ENCODE results near the gene OR2A25. TPM values are rescaled to one million over a fixed set of nuclear protein-coding genes. Genes with fewer than 3 reads are reported as not detected.

The OR2A25 gene
- total and polyA plus RNA-seq, 2 donors (not counting 1 experiment from before 2014, with no cell fraction given) = not detected

GRCh38 chr7:144057954-144058353 lies 11.7 kb upstream of the OR2A25 start:
- H3K4me1 ChIP-seq (ENCODE audit: control insufficient read depth, extremely low read depth, insufficient read depth, low read length) = no peaks in the 10 kb centered on the region
- H3K36me3 ChIP-seq (ENCODE audit: control insufficient read depth, insufficient read depth, low read length) = no peaks in the 10 kb centered on the region
- H3K27ac ChIP-seq (ENCODE audit: insufficient read depth, low read length) = no peak overlapping the region
- no peak for TF ChIP-seq CTCF (conservative IDR thresholded peaks at IDR 0.05 in 1 of 2, IDR thresholded peaks at IDR 0.05 in 1 of 2; ENCODE audit: low read depth in 1 of 2, low read length in 2 of 2)
- no peak for TF ChIP-seq EZH2 (IDR thresholded peaks at IDR 0.05; ENCODE audit: low read length, missing control alignments)
- no peaks in the 10 kb centered on the region for H3K9me3 ChIP-seq (ENCODE audit: control insufficient read depth, insufficient read depth, low read depth, low read length)
- H2AFZ ChIP-seq (ENCODE audit: low read length) = no peak overlapping the region
- no peaks in the 10 kb centered on the region for H3K79me2 ChIP-seq (ENCODE audit: control insufficient read depth, insufficient read depth, low read length)
- H4K20me1 ChIP-seq (ENCODE audit: control insufficient read depth, extremely low read depth, insufficient read depth, low read length) = no peaks in the 10 kb centered on the region
- H3K4me2 ChIP-seq (ENCODE audit: extremely low read depth, insufficient read depth, low read length) = no peak overlapping the region
- H3K4me3 ChIP-seq (replicated peaks in 1 of 4; ENCODE audit: control extremely low read depth in 1 of 4, insufficient read depth in 1 of 4, low read depth in 3 of 4, low read length in 4 of 4) = no peak overlapping the region
- peak; percentile 1 to 4 for DNase-seq (ENCODE audit: low read depth in 2 of 2)
- no peaks in the 10 kb centered on the region for H3K27me3 ChIP-seq (ENCODE audit: control insufficient read depth, insufficient read depth, low read length)
- H3K9ac ChIP-seq (ENCODE audit: insufficient read depth, low read length) = no peak overlapping the region

DNA sequence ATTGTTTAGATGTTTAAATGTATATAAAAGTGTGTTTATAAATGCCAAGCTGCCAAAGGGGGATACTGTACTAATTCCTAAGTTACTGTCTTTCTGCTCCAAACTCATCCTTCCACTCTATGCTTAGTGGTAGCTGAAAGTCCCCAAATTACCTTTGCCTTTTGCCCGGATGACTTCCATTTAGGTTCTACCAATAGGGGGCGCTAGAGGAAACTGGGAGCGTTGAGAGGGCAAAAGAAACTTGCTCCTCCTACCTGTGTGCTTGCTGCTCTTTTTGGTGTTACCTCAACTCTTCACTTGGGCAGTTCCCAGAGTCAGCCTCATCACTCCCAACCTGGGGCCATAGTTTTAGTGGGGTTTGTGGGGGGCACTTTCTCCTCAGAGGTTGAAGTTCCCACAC lies 5.9 kb upstream of the OR2A25 start:
- Histone ChIP-seq H3K4me2 (ENCODE audit: extremely low read depth, insufficient read depth, low read length) (no peak overlapping the region), H3K9ac (ENCODE audit: insufficient read depth, low read length) (no peak overlapping the region), H4K20me1 (ENCODE audit: control insufficient read depth, extremely low read depth, insufficient read depth, low read length) (no peaks in the 10 kb centered on the region), H3K79me2 (ENCODE audit: control insufficient read depth, insufficient read depth, low read length) (no peaks in the 10 kb centered on the region), H3K36me3 (ENCODE audit: control insufficient read depth, insufficient read depth, low read length) (no peaks in the 10 kb centered on the region), H3K27ac (ENCODE audit: insufficient read depth, low read length) (no peak overlapping the region), H2AFZ (ENCODE audit: low read length) (no peak overlapping the region), H3K4me3 (replicated peaks in 1 of 4; ENCODE audit: control extremely low read depth in 1 of 4, insufficient read depth in 1 of 4, low read depth in 3 of 4, low read length in 4 of 4) (no peak overlapping the region), H3K4me1 (ENCODE audit: control insufficient read depth, extremely low read depth, insufficient read depth, low read length) (no peaks in the 10 kb centered on the region), H3K27me3 (ENCODE audit: control insufficient read depth, insufficient read depth, low read length) (no peaks in the 10 kb centered on the region), H3K9me3 (ENCODE audit: control insufficient read depth, insufficient read depth, low read depth, low read length) (no peaks in the 10 kb centered on the region)
- TF ChIP-seq EZH2 (IDR thresholded peaks at IDR 0.05; ENCODE audit: low read length, missing control alignments) (no peak), CTCF (conservative IDR thresholded peaks at IDR 0.05 in 1 of 2, IDR thresholded peaks at IDR 0.05 in 1 of 2; ENCODE audit: low read depth in 1 of 2, low read length in 2 of 2) (peak in 1 of 2 donors; percentile 27)
- DNase-seq (ENCODE audit: low read depth in 2 of 2) = no peak

DNA sequence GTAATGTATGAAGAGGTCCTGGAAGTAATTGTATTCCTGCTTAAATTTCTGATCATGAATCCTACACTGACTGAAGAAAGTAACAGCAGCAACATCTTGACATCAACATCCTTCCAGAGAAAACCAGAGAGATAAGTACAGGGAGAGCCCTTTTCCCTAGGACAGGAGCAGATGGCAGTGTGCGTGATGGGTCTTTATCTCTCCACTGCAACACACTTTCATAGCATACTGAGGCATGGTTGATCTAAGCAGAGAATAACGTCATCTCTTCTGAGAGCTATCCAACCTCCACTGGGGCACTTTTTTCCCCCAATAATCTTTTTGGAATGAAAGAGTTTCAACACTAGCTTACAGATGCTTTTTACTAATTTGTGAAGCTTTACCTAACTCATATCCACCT lies 342 bp downstream of the OR2A25 start:
- H3K27me3 ChIP-seq (ENCODE audit: control insufficient read depth, insufficient read depth, low read length) = no peaks in the 10 kb centered on the region
- H3K79me2 ChIP-seq (ENCODE audit: control insufficient read depth, insufficient read depth, low read length) = no peaks in the 10 kb centered on the region
- no peak overlapping the region for H3K4me2 ChIP-seq (ENCODE audit: extremely low read depth, insufficient read depth, low read length)
- H3K36me3 ChIP-seq (ENCODE audit: control insufficient read depth, insufficient read depth, low read length) = no peaks in the 10 kb centered on the region
- no peak for TF ChIP-seq EZH2 (IDR thresholded peaks at IDR 0.05; ENCODE audit: low read length, missing control alignments)
- TF ChIP-seq CTCF (conservative IDR thresholded peaks at IDR 0.05 in 1 of 2, IDR thresholded peaks at IDR 0.05 in 1 of 2; ENCODE audit: low read depth in 1 of 2, low read length in 2 of 2) = no peak
- no peak overlapping the region for H3K9ac ChIP-seq (ENCODE audit: insufficient read depth, low read length)
- H2AFZ ChIP-seq (ENCODE audit: low read length) = no peak overlapping the region
- no peaks in the 10 kb centered on the region for H3K9me3 ChIP-seq (ENCODE audit: control insufficient read depth, insufficient read depth, low read depth, low read length)
- no peak overlapping the region for H3K27ac ChIP-seq (ENCODE audit: insufficient read depth, low read length)
- no peak overlapping the region for H3K4me3 ChIP-seq (replicated peaks in 1 of 4; ENCODE audit: control extremely low read depth in 1 of 4, insufficient read depth in 1 of 4, low read depth in 3 of 4, low read length in 4 of 4)
- H4K20me1 ChIP-seq (ENCODE audit: control insufficient read depth, extremely low read depth, insufficient read depth, low read length) = no peaks in the 10 kb centered on the region
- H3K4me1 ChIP-seq (ENCODE audit: control insufficient read depth, extremely low read depth, insufficient read depth, low read length) = no peaks in the 10 kb centered on the region
- DNase-seq (ENCODE audit: low read depth in 2 of 2) = no peak

All from fibroblast of lung (primary cell).